GM18520 (cell line): ENCODE data around the gene PCIF1.
"Not testable (repeated sequence)": the region's sequence is repeated elsewhere in the genome, so short reads cannot be mapped to it uniquely, and the experiment has no call there.

ENCODE experiments used
- ATAC-seq: cut with Tn5 transposase; IDR thresholded peaks from one replicate; pipeline ENCODE4 v1.9.1; 2021; ENCODE audit not compliant: unreplicated experiment

PCIF1 gene

DNA sequence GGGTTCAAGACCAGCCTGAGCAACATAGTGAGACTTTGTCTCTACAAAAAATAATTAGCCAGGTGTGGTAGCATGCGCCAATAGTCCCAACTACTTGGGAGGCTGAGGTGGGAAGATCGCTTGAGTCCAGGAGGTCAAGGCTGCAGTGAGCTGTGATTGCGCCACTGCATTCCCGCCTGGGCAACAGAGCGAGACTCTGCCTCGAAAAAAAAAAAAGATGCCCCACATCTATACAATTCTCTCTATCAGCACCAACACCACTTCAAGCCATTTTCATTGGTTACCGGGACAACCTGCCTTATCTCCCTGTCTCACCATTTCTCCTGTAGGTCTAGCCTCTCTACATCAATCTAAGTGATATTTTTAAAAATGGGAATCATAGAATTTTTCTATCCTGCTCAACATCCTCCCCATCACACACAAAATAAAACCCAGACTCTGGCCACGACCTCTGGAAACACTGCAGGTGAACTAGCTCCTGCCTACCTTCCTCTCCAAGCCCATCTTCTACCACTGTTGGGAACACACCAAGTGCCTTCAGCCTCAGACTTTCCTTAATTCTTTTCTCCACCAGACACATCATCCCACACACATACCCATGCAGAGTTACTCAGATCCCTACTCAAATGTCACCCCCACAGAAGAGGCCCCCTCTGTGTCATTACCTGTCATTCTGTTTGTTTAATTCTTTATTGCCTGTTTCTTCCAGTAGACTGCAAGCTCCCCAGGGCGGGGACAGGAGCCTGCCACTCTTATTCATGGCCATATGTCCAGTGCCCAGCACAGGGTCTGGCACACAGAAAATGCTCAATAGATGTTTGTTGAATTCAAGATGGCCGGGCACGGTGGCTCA, 12.9 kb upstream of the PCIF1 start:
- no peak for ATAC-seq

DNA sequence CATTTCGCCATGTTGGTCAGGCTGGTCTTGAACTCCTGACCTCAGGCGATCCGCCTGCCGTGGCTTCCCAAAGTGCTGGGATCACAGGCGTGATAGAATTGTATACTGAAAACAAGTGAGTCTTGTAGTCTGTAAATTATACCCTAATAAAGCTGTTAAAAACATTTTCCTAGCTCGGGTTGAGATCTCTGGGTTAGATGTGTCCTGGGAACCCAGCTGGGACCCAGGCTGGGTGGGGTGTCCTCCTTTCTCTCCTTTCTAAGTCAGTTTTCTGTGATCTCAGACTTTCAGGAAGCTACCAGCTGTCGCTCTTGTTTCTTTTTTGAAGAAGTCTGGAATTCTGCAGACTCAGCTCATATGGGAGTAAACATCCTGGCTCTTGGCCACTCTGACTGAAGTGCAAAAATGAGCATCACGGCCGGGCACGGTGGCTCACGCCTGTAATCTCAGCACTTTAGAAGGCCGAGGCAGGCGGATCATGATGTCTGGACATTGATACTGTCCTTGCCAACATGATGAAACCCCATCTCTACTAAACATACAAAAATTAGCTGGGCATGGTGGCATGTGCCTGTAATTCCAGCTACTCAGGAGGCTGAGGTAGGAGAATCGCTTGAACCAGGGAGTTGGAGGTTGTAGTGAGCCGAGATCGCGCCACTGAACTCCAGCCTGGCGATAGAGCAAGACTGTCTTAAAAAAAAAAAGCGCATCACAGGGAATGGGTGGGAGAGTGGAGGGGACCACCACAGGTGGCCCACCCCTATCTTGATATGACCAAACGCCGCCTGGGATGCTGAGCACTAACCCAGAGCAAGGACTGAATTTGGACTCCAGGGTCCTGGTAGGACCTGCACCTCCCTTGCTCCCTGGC, 9.9 kb upstream of the PCIF1 start:
- no peak for ATAC-seq

DNA sequence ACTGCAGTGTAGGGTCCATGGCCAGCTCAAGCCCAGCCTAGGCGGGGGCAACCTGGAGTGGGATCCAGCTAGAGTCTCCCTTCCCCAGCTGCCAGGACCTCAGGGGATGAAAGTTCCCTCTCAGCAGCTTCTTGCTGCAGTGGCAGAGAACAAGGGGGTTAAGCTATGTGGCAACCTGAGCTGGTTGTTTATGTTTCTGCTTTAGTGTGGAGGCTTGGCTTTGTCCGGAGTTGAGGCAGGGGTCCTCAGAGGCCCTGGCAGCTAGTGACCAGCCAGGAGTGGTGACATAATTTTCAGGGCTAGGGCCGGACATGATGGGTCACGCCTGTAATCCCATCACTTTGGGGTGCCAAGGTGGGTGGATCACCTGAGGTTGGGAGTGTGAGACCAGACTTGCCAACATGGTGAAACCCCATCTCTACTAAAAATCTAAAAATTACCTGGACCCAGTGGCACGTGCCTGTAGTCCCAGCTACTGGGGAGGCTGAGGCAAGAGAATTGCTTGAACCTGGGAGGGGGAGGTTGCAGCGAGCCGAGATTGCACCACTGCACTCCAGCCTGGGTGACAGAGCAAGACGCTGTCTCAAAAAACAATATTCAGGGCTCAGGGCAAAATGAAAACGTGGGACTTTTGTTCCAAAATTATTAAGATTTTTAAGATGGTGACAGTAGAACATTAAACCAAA, 8.5 kb upstream of the PCIF1 start:
- ATAC-seq: no peak

DNA sequence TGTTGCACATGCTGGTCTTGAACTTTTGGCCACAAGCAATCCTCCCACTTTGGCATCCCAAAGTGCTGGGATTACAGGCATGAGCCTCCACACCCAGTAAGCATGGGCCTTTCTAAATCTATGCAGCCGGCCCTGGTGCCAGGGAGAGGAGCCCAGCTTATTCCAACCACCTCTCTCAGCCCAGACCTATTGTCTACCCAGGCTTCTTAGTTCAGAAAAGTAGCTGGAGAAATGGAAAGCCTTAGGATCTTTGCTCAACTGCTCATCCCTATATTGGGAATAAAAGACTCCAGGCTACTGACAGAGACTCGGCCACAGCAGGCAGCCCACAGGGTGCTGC, 7.8 kb upstream of the PCIF1 start:
- ATAC-seq: no peak

DNA sequence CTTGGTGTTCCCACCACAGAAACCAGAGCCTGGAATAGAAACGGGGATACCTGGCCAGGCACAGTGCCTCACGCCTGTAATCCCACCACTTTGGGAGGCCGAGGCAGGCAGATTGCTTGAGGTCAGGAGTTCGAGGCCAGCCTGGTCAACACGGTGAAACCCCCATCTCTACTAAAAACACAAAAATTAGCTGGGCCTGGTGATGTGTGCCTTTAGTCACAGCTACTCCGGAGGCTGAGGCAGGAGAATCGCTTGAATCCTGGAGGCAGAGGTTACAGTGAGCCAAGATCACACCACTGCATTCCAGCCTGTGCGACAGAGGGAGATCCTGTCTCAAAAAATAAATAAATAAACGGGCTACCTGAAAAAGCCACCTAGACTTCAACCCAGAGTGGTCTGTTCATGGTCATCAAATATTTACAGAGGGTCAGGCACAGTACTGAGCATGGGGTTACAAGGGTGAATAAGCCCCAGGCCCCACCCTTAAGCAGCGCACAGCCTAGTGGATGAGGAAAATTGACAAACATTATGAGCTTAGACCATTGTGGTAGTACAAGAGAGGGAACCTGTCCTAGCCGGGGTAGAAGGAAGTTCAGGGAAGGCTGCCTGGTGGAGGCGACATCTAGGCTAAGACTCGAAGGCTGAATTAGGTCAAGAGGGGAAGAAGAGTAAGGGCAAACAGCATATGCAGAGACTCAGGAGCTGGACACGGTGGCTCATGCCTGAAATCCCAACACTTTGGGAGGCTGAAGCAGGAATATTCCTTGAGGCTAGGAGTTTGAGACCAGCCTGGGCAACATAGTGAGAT, 7.2 kb upstream of the PCIF1 start:
- ATAC-seq: no peak

DNA sequence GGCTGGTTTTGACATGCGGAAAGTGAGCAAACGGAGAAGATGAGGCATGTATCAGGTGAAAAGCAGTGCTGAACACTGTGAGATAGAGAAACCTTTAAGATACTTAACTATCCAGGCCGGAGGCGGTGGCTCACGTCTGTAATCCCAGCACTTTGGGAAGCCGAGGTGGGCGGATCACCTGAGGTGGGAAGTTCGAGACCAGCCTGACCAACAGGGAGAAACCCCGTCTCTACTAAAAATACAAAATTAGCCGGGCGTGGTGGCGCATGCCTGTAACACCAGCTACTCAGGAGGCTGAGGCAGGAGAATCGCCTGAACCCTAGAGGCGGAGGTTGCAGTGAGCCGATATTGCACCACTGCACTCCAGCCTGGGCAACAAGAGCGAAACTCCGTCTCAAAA, 2.8 kb upstream of the PCIF1 start:
- not testable (repeated sequence) for ATAC-seq

DNA sequence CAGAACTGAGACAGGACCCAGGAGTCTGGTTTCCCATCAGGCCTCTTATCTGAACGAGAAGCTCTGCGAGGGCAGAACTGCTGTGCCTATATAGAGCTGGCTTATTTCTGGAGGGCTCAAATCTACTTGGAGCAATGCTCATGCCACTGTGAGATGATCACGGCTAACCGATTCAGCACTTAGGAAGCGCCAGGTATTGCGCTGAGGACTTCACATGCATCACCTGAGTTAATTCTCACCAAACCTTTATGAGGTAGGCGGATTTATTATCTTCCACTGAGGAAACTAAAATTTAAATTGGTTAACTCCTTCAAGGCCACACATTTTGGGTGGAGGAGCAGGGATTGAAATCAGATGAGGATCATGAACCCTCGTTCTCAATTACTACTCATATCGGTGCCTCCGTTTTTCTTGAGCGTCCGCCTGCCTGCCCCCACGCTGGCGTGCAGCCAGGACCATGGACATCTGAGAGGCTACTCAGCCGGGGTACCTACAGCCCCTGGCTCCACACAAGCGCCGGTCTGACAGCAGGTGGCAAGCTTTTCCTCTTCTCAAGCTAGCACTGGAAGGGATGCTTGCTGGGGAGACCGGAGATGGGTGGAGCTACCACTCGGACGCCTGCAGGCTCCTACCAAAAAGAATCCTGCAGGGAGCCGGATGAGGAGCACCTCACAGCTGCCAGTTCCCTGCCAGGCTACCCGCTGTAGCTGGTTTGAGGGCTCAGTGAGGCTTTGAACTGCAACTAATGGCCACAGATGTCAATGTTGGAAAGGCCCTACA, 1.0 kb upstream of the PCIF1 start:
- ATAC-seq: no peak

DNA sequence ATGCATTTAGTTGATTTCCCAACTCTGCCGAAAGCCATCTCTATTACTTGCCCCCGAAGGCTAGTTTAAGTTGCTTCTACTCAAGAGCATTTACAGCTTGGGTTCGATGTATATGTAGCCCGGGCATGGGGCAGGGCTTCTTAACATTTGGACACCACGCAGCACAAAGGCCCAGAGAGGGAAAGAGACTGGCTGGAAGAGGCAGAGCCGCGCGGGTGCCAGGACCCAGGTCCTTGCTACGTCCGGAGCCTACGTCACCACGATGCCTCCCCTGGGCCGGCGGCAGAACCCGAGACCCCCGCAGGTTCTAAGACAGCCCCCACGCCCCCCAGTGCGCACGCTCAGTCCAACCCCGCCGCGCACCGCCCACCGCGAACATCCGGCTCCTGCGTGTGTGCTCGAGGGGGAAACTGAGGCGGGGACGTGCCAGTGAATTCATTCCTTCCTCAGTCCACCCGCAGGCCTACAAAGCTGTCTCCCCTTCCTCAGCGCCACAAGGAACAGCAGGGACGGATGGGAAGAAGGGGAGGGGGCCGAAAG, 367 bp upstream of the PCIF1 start:
- no peak for ATAC-seq

DNA sequence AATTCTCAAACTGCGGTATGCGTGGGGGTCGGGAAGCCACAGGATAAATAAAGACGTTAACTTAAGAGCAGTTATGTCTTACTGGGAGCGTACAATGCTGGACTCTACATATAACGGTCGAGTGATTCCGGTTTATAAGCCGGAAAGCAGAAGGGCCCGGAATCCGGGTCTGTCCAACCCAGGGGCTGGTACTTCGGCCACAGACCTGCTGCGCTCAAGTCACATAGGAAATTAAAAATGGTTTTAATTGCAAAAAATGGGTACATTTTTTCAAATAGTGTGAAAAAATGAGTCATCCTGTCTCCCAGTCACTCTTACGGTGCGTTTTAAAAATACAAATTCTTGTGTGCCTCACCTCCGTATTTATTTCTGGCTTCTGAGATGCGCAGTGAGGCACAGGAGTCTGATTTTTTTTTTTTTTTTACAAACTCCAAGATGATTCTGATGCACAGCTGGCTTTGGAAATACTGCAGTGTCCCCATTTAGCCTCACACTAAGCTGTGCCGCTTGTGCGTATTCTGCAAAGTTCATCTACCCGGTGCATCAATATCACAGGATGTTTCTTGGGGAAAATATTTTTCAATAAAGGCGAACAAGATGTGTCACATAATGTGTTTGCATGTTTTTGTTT, 1.0 kb downstream of the PCIF1 start:
- ATAC-seq: no peak

DNA sequence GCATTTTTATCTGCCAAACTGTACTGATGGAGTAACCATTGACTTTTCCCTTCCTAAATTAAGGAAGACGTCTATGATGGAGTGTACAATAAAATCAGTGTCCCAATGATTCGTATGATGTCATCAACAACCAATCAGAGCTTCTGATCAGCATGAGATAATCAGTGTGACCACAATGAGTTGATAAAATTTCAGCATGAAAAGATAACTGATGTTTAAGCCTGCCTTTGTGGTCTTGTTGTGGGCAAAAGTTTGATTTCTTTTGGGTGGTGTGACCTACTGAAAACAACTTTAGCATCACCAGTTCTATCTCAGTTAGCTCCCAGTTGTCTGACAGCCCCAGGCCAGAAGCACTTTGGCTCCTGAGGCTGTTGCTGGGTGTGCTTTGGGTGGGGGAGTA, 3.3 kb downstream of the PCIF1 start:
- ATAC-seq: no peak

DNA sequence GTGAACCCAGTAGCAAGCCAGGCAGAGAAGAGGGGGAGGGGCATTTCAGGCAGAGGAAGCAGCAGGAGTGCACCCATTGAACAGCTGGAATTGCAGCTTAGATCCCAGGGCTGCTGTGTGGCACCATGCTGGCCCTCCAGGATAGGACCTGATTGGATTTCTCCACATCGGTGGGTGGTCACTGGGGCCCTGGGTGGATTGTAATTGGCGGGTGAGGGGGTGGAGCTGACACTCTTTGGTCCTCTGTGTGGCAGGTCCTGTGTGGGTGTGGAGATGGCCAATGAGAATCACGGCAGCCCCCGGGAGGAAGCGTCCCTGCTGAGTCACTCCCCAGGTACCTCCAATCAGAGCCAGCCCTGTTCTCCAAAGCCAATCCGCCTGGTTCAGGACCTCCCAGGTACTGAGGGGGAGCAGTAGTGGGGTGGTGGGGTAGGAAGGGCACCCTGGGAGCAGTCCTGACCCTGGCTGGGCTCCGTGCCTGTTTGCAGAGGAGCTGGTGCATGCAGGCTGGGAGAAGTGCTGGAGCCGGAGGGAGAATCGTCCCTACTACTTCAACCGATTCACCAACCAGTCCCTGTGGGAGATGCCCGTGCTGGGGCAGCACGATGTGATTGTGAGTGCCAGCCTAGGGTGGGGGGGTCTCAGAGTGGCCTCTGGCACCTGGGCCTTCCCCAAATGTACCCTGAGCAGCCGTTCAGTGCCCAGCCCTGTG, 4.4 kb downstream of the PCIF1 start:
- no peak for ATAC-seq

DNA sequence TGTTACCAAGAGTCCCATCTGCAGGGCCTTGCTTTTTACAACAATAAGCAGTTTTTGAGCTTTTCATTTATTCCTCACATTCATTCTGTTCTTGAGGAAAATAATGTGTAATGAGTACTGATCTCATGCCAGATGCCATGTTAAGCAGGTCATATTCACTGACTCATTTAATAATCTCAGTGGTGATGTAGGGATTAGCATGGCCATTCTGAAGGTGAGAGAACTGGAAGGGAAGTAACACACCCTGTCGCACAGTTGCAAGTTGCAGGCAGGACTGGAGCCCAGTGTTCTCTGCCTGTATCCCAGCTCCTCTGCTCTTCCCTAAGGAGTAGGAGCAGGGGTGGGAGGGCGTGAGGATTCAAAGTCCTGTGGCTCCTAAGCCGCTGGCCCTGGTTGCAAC, 5.6 kb downstream of the PCIF1 start:
- no peak for ATAC-seq

DNA sequence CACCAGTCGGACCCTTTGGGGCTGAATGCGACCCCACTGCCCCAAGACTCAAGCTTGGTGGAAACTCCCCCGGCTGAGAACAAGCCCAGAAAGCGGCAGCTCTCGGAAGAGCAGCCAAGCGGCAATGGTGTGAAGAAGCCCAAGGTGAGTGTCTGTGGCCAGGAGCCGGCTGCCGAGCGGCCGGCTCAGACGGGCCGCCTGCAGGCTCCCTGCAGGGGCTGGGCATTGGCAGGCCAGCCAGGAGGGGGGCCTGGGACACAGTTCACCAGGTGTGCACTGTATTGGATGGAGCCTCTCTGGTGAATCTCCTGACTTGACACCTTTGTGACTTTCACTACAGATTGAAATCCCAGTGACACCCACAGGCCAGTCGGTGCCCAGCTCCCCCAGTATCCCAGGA, 6.0 kb downstream of the PCIF1 start:
- no peak for ATAC-seq

DNA sequence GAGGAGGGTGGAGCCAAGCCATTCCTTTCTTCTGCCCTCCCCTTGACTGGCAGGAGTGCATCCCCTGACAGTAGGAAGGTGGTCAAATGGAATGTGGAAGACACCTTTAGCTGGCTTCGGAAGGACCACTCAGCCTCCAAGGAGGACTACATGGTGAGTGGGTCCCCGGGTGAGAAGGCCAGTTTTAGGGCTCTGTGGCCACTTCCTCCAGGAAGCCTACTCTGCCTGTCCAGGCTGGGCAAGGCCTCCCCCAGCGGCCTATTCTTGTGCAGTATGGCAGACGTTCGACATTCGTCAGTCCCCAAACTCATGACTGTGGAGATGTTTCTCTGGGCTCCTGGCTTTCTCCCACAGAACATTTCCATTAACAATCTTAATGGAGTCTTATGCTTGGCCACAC, 9.1 kb downstream of the PCIF1 start:
- no peak for ATAC-seq

DNA sequence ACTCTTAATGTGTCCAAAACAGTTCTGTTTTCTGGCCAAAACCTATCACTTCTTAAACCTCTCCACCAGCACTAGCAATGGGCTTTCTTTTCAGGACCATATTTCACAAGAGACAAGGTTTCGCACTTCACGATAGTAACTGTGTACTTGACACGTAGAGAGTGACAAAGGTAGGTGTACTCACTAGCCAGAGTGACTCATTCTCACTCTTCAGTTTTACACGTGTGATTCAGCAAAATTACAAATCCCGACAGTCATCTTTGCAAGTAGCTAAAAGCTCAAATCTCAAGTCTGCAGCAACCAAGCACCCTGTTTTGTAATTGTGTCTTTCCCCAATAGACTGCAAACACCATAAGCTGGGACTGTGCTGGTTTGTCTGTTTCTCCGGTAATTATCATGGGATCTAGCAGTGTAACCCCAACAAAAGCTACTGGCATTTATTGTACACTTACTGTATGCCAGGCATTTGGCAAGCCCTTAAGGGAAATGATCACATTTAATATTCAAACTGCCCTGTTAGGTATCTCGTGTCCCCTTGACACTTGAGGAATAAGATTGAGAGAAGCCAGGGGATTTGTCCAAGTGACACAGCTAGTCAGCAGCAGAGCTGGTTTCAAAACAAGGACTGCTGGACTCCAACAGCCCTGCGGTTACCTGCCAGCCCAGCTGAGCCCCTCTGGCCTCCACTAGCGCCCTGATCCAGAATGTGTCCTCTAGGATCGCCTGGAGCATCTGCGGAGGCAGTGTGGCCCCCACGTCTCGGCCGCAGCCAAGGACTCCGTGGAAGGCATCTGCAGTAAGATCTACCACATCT, 9.9 kb downstream of the PCIF1 start:
- ATAC-seq: no peak

DNA sequence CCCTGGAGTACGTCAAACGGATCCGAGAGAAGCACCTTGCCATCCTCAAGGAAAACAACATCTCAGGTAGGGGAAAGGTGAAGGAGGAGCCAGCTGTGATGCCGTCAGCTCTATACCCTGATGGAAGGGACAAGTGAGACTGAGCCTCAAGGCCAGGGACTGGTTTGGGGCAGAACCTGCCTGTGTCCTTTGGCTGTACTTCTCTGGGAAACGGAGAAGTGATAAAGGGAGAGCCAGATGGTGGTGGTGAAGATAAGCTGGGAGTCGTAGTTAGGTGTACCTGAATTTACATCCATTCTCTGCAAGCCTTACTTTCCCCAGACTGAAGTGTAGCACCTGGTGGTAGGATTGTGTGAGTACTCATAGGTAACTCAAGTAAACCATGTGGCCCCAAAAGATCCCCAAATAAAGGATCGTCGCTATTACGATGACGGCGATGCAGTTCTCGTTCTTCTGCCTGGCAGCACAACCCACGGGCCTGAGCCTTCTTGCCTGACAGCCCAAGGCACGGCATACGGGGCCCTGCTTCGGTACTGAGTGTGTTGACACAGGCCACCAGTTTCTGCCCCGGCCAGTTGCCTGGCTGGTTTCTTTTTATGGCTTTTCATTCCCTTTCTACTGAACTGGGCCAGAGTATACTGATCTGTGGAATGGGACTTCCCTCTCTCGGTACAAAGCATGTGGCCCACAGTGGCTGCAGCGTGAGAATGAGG, 10.6 kb downstream of the PCIF1 start:
- ATAC-seq: no peak

DNA sequence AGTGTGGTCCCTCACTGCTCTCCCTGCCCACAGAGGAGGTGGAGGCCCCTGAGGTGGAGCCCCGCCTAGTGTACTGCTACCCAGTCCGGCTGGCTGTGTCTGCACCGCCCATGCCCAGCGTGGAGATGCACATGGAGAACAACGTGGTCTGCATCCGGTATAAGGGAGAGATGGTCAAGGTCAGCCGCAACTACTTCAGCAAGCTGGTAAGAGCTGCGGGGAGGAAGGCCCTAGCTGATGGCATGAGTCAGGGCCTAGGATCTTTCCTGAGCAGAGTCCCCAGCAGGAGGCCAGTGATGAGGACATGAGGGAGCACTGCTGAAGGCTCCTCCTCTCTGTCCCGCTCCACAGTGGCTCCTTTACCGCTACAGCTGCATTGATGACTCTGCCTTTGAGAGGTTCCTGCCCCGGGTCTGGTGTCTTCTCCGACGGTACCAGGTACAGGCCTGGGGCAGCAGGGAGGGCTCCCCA, 11.2 kb downstream of the PCIF1 start:
- no peak for ATAC-seq
